ENCODE measurements around the gene LY86.

Gene LY86

DNA sequence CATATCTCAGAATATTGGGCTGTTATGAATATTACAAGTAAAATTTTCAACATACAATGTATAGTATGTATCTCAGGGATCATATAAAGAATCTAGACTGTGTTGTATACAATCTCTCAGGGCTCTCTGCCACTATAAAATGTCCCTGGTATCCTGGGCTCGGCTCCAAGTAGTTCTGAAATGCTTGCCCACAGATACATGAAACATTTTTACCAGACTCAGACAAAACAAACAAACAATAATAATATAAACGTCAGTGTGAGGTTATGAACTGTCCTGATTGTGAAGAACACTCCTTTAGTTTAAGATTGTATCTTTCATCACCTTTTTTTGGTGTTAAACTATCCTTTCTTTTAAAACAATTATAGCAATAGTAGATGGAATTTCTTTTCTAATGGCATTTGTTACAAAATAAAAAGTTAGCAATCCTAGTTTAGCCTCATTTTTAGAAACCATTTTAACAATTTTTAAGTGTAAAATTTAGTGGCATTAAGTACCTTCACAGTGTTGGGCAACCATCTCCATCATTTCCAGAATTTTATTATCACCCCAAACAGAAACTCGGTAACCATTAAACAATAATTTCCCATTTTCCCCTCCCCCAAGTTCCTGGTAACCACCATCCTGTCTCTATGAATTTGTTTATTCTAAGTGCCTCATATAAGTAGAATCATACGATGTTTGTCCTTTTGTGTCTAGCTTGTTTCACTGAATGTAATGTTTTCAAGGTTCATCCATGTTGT is 17.4 kb upstream of the LY86 start:
- DNase-seq (ENCODE audit: low read depth): no peak

GRCh38 chr6:6575143-6575542 is 13.4 kb upstream of the LY86 start:
- DNase-seq (ENCODE audit: low read depth): no peak

- DNase-seq (ENCODE audit: low read depth): no peak
Measured at GRCh38 chr6:6577735-6578134, 10.8 kb upstream of the LY86 start.

DNA sequence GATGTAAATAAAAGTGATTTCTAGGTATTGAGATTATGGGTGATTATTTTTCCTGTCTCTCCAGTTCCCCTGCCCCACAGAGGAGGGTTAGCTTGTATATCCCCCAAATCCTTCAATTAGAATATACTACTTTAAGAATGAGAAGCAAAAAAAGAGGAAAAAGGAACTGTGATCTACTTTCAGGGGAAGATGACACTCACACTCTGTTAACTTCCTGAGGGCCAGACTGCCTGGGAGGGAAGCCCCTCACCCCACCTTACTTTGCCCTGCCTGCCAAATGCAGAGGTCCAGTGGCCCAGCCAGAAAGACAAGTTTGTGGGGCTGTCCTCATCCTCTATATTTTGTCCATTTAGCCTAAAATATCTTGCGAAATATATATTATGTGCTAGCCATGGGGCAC is 9.2 kb upstream of the LY86 start:
- DNase-seq (ENCODE audit: low read depth): no peak

DNA sequence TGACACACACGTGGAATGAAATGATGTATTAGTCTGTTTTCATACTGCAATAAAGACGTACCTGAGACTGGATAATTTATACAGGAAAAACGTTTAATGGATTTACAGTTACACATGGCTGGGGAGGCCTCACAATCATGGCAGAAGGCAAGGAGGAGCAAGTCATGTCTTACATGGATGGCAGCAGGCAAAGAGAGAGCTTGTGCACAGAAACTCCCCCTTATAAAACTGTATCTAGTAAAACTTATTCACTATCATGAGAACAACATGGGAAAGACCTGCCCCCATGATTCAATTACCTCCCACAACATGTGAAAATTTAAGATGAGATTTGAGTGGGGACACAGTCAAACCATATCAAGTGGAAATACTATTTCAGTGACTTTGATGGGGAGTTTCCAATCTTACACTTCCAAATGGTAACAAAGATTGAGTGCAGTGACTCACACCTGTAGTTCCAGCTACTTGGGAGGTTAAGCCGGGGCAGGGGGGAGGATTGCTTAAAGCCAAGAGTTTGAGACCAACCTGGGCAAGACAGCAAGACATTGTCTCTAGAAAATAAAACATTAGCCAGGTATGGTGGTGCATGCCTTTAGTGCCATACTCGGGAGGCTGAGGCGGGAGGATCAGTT is 8.2 kb upstream of the LY86 start:
- DNase-seq (ENCODE audit: low read depth): no peak

GRCh38 chr6:6581054-6581453 is 7.5 kb upstream of the LY86 start:
- DNase-seq (ENCODE audit: low read depth): no peak

GRCh38 chr6:6582131-6582530 is 6.4 kb upstream of the LY86 start:
- no peak for DNase-seq (ENCODE audit: low read depth)

GRCh38 chr6:6583836-6584235 is 4.7 kb upstream of the LY86 start:
- no peak for DNase-seq (ENCODE audit: low read depth)

DNA sequence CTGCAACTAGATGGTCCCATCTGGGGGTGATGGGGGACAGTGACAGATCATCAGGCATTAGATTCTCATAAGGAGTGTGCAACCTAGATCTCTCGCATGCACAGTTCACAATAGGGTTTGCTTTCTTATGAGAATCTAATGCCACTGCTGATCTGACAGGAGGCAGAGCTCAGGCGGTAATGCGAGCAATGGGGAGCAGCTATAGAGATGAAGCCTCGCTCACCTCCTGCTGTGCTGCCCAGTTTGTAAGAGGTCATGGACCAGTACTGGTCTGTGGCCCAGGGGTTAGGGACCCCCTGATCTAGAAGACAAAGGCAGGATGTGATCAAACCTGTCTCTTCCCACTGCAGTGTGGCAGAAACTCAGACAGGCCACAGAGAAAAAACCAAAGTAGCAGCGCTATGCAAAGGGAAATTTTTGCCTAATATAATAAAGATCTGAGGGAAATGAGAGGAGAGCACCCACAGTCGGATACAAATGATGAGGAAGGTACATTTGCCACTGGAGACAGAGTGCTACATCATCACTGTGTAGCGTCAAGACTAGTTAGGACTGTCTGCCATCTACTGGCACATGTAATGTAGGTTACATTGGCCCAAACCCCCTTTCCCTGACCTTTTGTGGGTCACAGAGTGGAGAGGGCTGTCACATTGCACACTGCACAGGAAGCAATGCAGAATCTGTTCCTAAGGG is 4.1 kb upstream of the LY86 start:
- no peak for DNase-seq (ENCODE audit: low read depth)

GRCh38 chr6:6585003-6585311 is 3.6 kb upstream of the LY86 start:
- no peak for DNase-seq (ENCODE audit: low read depth)

DNA sequence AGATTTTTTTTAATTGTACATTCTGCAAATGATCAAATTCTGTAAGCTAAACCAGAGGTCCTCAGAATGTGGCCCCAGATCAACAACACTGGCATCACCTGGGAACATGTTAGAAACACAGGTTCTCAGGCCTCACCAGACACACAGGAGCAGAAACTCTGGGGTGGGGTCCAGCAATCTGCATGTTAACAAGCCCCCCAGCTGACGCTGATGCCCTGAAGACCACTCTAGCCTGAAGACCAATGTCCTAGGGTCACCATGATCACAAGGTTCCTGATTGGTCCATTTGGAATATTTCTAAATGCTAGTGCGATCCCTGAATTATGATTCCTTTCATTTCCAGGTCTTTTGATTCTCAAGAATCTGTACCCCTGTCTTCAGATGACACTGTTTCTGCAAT is 2.4 kb upstream of the LY86 start:
- no peak for DNase-seq (ENCODE audit: low read depth)

GRCh38 chr6:6586671-6587526 is 1.6 kb upstream of the LY86 start:
- DNase-seq (ENCODE audit: low read depth): no peak

DNA sequence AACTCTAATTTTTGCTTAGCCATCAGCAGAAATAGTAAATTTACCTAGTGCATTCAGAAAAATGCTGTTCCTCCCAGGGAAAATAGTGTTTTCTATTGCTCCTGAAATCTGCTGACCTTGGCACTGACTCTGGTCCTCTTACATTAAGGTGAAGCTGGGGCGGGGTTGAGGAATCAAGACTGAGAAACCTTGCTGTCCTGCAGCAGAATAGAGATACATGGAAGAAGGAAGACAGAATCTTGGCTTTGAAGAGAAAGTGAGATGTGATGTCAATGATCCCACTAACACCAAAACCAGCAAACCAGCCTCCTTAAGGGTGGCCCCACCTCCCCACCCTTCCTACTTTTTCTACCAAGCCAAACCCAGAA is 840 bp upstream of the LY86 start:
- no peak for DNase-seq (ENCODE audit: low read depth)

DNA sequence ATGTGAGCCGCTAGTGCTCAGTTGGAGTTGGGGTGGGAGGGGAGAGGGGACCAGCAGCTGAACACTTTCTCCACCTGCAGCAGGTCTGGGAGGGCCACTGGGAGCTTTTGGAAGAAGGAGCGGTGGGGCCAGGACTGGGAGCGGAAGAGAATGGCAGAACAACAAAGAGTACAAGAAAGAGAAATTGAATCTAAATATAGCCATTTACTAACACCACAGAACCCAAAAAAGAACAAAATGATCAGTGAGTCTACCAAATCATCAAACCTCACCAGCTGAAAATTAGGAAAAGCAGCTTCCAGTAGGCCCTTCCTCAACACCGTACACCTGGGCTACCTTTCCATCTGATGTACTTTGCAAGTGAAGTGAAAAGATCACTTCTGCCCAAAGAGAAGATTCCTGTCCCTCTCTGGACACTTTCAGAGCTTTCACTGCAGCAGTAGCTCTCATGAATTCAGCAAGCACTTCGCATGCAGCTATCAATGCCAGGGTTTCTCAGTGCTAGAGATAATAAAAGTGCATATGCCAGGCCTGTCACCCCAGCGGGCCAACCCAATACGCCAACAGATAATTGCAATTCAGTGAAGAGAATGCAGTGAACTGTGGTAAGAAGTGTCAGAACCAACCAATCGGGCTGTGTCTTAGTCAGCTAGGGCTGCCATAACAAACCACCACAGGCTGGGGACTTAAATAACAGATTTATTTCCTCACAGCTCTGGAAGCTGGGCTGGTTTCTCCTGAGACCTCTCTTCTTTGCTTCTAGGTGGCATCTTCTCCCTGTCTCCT is 597 bp downstream of the LY86 start:
- no peak for DNase-seq (ENCODE audit: low read depth)

DNA sequence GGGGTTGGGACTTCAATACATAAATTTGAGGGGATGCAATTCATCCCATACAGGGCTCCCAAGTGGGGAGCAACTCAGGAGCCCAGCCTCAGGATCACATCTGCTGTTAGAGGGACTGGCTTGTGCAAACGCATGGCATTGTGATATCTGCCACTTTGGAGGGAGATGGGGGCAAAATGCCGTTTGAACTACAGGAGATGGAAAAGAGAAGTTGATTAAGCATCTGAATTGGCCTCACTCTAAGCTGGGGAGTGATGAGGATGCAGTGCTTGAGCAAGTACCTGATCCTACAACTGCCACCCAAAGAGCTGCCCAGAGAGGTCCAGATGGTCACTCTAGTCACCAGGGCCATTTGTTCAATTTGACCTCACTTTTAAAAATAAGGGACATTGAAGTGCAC is 2.0 kb downstream of the LY86 start:
- no peak for DNase-seq (ENCODE audit: low read depth)

DNA sequence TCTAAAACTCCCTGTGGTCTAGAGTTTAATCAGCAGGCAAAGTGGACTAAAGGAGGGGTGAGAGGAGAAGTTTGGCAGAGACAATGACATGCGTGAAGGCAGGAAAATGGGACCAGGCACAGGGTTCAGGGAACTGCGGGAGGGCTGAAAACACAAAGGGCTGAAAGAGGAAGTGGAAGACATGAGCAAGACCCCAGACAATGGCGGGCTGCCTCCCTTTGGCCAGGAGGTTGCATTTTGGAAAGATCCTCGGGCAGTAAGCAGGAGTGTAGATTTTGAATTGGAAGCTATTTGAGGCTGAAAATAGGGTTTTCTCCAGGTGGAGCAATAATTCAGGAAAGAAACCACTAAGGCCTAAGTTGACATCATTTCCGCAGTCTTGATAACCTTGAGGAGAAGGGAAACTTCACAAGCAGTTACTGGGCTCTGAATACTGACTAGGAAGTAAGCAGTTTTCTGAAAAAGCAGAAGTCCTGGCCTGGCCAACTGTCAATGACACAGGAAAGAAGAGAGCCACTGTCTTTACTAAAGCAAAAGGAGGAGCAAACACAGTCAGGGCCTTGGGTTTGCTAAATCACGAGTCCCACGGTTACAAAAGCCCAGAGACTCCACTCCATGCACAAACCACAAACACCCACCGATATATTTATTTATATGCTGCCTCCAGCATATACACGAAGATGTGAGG is 3.4 kb downstream of the LY86 start:
- DNase-seq (ENCODE audit: low read depth): no peak

- no peak for DNase-seq (ENCODE audit: low read depth)
Measured at GRCh38 chr6:6592826-6593475, 4.4 kb downstream of the LY86 start.

GRCh38 chr6:6593867-6594468 is 5.4 kb downstream of the LY86 start:
- DNase-seq (ENCODE audit: low read depth): no peak

DNA sequence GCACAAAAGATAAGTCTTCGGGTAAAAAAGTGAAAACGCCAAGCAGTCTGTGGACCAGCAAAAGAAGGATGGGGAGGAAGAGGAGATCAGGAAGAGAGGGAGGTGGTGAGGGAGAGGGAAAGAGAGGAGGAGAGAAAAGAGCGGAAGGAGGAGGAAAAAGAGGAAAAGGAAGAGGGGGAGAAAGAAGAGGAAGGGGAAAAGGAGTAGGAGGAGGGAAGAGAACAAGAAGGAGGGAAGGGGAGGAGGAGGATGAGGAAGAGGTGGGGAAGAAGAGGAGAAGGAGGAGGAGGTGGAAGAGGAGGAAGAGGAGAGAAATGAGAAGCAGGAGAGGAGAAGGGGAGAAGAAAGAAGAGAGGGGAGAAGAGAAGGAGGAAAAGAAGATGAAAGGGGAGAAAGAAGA is 6.5 kb downstream of the LY86 start:
- DNase-seq (ENCODE audit: low read depth): no peak

DNA sequence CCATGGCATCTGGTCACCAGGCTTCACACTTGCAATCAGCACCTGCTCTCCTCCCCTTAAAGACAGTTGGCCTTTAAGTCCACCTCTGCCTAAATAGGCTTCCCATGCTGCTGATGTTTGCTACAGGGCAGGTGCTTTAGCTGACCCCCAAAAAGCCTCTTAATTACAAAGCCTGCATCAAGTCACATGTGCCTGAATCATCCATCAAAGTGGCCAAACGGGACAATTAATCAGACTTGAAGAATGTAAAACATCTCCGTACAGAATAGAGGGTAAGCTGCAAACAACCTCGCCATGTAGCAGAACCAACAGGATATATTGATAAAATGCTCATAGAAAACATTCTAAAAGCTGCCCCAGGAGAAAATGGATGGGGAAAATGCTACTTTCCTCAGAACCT is 7.4 kb downstream of the LY86 start:
- no peak for DNase-seq (ENCODE audit: low read depth)

Data from stimulated activated CD4-positive, alpha-beta T cell treated with anti-CD3 and anti-CD28 coated beads, Interleukin-2, amount 100 ng/mL, for 4 hours (primary cell).